ENCODE results near the gene TOPORS.
"Not testable (repeated sequence)": the region's sequence is repeated elsewhere in the genome, so short reads cannot be mapped to it uniquely, and the experiment has no call there.

Gene TOPORS

DNA sequence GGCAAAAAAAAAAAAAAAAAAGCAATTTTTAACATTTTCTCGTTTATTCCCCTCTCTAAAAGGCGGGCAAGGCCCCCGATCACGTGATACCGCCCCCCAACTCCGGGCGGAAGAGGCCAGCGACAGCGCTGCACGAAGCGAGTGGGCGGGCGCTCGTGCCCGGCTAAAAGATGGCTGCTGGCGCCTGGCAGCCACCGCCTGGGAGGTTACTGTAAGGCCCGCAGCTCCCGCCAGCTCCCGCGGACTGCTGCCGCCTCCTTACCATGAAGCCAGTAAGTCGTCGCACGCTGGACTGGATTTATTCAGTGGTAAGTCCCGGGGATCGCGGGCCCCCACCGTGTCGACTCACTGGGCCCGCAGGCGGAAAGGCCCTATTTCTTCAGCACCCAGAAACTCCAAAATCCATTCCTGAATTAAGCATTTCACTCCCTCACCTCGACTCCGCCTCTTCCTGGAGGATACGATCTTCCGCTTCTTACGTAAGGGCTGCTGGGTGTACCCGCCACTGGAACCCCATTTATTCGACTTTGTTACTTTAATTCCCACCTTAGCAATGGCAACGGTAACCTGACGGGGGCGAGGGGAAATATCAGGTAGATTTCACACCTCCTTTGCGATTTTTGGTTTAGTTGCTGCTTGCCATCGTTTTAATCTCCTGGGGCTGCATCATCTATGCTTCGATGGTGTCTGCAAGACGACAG lies at the start of gene TOPORS, which contains the start of gene SMIM27:
Gene TOPORS (minus strand): TSS at position 415 of the 701 bp plus-strand sequence. CDS start 150 bp downstream, at position 265.
Gene SMIM27 (plus strand): TSS at position 156 of the 701 bp plus-strand sequence. CDS start 108 bp downstream, at position 264.
- DNase-seq: peak; percentile 83

DNA sequence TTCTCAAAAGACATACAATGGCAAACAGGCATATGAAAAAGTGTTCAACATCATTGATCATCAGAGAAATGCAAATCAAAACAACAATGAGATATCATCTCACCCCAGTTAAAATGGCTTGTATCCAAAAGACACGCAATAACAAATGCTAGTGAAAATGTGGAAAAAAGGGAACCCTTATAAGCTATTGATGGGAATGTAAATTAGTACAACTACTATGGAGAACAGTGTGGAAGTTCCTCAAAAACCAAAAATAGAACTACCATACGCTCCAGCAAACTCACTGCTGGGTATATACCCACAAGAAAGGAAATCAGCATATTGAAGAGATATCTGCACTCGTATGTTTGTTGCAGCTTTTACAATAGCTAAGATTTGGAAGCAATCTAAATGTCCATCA lies 46.6 kb upstream of the TOPORS start:
- DNase-seq: not testable (repeated sequence)

DNA sequence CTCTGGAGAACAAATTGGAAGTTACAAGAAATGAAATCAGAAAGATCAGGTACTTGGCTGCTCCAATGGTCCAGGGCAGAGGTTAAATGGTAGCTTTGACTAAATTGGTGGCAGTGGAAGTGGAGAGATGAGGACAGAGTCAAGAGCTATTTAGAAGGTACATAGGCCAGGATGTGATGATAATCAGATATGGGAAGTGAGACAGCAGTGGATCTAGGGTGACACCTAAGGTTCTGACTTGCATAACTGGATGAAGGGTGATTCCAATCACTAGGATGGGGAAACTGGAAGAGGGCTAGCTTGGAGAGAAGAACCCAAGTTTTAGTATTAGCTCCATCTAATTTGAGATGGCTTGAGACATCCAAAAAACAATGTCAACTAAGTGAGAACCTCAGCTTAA lies 44.5 kb upstream of the TOPORS start:
- no peak for DNase-seq

DNA sequence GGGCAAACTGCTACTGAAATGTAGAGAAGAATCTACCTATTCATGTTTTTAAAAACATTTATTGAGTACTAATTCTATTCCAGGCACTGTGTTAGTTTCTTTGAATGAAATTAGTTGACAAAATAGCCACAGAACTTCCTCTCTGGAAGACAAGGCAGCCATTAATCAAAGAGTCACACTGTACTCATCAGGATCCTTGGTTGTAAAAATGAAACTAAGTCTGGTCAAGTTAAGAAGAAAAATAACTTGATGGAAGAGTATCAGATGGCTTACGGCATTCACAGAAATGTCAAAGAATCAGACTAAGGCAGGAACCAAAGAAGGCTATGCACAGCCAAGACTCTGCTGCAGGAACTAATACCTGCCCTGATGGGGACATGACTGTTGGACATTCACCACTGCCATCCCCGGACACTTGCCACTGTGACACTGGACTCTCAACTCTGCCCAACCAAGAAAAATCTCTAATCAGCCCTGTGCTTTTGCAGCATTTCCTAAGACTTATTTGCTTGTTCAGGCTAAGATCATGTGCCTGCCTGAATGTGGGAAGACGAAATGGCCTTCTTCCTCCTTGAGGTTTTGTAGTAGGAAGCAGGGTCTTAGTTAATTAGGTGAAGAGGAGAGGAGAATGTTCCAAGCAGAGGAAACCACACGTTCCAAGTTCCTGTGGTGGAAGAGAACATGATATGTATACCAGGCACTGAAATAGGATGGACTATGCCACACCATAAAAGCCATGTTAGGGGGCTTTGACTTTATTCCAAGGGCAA lies 43.9 kb upstream of the TOPORS start:
- DNase-seq: no peak

DNA sequence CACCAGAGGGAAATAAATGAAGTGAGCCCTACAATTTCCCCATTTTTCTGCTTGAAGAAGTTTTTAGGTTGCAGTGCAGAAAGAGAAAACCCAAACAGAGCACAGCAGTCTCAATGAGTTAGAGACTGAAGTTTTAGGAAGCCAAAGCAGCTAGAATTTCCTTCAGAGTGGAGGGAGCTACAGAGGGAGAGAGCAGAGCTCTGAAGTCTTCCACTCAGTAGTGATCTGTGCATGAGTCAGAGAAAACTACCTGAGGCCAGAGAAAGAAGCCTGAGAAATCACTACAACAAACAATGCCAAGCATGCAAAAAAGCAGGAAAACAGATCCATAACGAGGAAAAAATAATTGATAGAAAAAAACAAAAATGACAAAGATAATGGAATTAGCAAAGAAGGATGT lies 38.5 kb upstream of the TOPORS start:
- no peak for DNase-seq

DNA sequence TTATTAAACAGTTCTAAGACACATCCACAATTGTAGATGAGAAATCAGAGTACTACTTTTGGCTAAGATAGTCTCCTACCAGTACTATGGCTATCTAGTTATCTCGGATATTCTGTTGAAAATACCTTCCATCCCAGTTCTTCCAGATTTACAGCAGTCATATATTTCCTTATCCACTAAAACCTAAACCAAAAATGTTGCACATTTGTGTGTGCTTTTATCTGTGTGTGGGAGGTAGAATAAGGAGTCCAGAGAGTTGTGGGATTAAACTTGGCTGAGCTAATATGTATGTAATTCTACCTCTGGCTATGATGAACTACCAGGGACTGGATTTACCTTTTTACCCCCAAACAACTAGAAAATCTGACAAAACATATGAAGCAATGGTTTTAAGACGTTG lies 38.1 kb upstream of the TOPORS start:
- no peak for DNase-seq

DNA sequence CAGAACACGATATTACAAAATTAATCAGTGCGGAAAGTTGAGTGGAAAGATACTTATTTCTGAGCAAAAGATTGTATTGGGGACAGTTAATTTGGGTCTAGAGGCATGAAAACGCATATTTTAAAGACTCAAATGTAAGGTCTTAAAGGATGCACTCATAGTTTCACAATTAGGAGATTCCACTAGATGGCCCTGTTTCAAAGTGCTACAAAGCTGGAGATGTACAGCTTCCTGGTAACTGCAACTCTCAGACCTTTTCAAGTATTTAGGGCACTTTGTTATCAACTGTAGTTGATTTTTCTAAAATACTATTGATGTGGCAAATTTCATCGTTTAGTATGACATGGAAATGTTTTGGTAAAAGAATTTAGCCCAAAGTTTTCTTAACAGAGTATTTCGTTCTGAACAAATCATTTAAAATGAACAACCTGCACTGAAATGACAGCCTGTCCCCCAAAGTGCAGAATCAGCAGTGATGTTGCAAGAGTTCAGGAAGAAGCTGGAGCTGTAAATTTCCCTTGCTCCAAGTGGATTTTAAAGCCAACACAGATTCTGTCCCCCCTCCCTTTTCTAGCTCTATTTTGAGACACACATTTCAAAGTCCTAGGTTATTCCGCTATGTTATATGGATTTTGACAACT lies 36.8 kb upstream of the TOPORS start:
- peak; percentile 2 for DNase-seq

DNA sequence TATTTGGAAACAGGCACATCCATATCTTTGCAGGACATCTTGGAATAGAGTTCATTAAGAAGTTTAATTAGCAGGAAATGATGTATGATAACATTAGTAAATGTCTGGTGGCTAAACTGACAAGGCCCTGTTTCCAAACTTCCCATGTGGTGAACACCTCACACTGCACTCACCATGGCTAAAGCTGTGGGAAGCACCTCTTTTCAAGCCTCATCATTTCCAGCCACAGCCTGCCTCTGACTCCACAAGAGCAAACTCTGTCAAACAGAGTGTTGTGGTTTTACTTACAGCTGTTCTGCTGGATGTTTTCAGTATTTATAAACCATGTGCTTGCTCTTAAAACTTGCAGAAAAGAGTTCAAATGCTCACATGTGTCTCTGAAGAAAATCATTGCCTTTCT lies 35.5 kb upstream of the TOPORS start:
- no peak for DNase-seq

DNA sequence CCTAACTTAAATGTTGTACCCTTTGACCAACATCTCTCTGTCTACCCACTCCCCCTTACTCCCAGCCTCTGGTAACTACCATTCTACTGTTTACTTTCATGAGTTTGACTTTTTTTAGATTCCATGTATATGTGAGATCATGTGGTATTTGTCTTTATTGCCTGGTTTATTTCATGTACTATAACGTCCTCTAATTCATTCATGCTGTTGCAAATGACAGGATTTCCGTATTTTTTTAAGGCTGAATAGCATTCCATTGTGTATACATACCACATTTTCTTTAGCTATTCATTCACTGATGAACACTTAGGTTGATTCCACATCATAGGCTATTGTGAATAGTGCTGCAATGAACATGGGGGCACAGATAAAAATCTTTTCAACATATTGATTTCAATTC lies 32.4 kb upstream of the TOPORS start:
- DNase-seq: no peak

DNA sequence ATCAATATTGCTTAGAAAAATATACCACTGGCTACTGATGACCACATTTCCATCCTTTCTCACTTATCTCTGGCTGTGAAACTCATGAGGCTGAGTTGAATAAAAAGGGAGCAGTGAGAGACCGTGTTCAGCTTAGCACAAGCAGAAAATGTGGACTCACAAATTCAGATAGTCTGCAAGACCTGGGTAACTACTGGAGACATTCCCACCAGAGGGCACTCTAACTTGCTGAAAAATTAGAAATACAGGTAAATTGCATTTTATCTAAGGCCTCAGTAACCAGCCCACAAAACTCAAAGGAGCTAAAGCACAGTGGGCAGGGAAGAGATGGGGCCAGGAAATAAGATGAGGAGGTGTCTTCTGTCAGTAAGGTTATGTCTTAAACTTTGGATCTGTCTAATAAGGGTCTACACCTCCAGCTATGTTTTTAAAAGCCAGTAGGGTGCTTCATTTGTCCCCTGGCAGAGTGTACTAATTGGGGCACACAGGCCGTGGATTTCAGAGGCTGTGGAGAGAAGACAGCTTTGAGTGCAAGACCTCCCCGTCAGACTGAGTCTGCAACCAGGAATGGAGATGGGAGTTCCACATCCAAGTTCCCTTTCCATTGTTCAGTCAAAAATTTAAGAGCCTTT lies 29.2 kb upstream of the TOPORS start:
- DNase-seq: peak; percentile 5

DNA sequence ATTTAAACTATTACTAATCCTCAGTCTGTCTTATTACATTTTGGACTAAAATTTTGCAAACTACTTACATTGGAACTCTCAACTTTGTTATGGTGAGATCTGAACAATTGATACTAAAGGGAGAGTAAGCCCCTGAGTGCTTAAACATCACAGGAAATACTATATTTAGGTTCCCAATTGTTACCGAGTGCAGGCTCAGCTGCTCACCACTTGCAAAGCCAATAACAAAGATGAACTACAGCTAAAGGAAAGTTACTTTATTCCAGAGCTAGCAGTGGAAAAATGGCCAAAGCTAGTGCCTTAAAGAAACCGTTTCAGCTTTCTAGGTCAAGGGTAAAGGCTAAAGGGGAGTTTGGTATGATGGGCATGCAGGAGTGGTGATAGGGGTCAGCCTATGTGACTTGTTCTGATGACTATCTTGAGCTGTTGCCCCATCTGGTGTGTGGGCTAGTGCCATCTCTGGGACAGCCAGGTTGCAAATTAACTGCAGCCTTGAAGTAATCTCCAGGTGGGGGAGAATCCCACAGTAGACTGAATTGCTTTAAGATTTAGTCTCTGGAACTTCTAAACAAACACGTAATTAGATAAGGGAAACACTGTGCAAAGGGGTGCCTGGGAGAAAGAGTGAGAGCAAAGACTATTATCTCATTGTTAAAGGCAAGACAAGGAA lies 28.4 kb upstream of the TOPORS start:
- DNase-seq: no peak

DNA sequence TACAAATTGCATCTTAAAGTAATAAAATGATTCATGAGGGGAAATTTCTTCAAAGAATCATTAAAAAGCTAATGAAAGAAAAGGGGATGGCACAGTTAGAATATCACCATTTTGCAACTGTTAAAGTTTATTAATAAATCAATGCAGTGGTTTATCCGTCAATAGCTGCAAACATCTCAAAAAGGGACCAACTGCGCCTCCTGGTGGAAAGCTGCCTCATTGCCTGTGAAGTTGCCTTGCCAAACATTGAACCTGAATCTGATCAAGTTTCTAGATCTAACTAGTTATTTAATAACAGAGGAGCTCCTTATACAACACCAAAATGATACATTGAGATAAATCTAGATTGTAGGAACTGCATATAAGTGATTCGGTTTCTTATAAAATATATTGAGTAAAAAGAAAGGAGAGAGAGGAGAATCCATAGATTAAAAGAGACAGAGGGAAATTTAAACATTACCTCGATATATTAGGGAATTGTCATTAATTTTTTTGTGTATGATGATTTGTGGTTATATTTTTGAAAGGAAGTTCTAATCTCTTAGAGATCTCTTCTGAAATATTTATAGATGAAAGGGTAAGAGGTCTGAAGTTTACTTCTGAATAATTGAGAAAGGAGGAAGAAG lies 27.4 kb upstream of the TOPORS start:
- peak; percentile 37 for DNase-seq

DNA sequence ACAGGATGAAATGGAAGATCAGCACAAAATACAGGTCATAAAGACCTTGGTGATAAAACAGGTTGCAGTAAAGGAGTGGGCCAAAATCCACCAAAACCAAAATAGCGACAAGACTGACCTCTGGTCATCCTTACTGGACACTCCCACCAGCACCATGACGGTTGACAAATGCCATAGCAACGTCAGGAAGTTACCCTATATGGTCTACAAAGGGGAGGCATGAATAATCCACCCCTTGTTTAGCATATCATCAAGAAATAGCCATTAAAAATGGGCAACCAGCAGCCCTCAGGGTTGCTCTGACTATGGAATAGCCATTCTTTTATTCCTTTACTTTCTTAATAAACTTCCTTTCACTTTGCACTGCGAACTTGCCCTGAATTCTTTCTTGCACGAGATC lies 26.6 kb upstream of the TOPORS start:
- no peak for DNase-seq

DNA sequence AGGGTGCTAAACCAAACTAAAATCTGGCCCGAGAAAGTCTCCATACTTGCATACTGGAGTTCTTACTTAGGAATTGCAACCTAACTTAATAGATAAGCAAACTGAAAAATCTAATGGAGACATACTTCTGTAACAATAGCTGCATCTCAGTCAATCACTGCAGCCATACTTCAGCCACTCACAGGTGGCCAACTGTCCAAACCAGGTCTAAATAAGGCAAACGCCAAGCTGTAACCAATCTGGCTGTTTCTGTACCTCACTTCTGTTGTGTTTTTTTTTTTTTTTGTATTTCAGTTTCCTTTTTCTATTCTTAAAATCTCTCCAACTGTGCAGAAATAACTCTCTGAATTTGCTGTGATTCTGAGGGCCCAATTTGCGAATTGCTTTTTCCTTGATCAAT lies 24.9 kb upstream of the TOPORS start:
- no peak for DNase-seq

DNA sequence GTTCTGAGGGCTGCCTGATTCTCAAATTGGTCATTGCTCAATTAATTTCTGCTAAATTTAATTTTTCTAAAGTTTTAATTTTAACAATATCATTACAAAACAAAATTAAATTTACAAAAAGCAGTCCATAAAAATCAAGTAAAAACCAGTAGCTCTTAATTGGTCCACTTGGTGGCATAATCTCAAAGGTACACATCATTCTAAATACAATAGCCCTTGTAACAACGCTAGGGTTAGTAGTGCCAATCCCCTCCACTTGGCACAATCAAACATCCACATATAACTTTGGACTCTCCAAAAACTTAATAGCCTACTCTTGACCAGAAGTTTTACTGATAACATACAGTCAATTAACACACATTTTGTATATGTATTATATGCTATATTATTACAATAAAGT lies 22.5 kb upstream of the TOPORS start:
- no peak for DNase-seq

DNA sequence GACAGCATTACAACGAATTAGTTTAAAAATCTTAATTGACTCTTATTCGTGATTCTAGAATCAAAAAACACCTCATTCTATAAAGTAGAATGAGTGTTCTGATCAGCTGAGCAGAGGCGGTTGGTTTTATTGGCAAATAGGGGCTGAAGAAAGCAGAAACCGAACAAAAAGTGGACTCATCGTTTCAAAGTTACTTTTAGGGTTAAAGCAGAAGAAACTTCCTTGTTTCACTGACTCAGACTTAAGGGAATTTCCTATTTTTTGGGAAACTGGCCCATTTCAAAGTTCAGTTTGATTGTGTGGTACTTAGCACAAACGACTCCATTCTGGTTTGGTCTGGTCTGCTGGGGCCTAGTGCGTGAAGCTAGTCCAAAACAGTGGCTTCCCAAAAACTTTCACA lies 21.4 kb upstream of the TOPORS start:
- no peak for DNase-seq

DNA sequence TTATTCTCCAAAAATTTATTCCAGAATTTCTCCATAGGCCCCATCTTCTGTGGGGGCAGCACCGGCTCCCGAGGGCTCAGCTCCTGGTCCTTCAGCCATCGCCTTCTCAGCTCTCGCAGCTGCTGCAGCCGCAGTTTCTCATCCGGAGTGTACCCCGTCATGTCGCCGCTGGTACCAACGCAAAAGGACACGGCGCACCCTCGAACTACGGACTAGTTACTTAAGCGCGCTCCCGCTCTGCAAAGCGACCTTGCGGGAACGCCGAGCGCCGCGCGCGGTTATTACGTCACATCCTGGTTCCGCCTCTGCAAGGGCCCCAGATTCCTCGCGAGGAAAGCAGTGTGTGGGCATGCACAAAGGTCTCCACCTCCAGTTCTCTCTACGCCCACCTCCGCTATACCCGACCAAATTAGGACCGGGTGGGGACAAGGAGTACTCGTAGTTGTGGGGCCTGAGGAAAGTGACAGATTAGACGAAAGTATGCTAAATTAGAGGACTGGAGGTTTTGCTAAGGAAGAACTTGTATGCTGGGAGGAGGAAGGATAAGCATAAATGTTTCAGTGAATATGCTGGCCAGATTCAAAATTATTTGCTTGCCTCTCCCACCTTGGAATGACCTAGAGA lies 20.6 kb upstream of the TOPORS start, which contains the start of gene NDUFB6:
Gene NDUFB6 (minus strand): TSS at position 260 of the 624 bp plus-strand sequence. CDS start 99 bp downstream, at position 161.
- peak; percentile 84 for DNase-seq

DNA sequence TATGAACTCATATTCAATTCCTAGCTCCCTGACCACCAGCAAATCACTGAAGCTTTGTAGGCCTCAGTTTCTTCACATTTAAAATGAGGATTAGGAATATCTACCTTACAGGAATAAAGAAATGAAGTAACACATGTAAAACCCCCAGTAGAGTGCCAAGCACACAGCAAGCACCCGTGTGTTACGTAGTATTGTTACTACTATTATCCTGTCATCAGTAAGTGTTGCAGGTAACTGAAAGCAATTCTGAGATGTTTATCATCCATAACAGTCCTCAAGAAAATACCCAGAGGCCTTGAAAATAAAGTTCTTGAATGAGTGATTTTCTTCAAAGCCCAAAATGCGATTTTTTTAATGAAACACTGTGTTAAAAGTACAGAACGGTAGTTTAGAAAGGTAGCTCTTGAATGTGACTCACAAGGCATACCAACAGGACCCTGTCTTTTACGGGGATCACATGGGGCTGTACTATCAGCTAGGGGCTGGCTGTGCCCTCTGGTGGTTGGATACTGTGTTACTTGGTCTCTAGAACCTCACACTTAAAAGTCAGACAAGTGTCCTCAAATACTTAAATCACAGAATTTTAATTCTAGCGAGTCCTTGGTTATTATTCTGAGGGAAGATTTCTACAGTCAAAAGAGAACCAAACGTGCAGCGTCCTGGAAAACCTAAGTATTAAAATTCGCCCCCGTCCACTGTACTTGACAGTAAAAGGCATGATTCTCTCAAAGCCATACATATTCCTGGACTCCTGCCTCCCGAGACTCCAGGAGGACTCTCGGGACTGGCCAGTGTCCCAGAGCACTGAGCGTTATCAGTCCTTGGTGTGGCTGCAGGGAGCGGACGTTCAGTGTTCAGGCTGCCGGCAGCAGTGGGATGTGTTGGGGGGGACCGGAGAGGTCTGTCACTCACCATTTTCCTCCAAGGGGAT lies 19.8 kb upstream of the TOPORS start:
- peak; percentile 21 for DNase-seq

DNA sequence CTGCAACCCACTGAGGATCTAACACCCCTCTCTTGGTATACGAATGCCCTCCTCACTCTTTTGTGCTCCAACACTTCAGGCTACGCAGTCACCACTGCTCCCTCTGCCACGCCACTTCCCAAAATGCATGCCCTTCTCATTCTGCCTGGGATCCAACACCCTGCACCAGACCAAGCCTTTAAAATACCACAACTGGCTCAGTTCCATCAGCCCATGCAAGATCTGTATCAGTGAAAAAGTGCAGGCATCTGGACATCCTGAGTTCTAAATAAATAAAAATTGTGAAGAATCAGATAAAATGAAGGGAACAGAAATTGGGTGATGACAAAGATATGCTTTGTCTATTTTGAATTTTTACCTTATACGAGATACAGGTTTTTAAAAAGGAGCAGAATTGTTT lies 17.9 kb upstream of the TOPORS start:
- DNase-seq: no peak

DNA sequence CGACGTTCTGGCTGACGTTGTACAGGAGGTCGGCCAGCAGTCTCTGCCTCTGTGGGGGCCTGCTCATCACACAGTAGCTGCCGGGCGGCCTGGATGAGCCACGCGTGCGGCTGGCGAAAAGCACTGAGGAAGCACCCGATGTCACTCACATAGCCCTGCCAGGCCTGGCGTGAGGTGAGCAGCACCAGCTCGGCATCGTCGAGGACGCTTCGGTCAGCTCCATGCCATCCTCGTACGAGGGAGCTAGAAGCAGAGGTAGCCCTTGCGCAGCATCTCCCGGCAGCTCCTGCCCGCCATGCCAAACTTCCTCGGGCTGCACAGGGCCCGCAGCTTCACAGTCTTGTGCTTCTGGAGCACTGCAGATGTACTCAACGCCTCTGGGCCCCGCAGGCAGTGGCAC lies 14.4 kb upstream of the TOPORS start:
- no peak for DNase-seq

DNA sequence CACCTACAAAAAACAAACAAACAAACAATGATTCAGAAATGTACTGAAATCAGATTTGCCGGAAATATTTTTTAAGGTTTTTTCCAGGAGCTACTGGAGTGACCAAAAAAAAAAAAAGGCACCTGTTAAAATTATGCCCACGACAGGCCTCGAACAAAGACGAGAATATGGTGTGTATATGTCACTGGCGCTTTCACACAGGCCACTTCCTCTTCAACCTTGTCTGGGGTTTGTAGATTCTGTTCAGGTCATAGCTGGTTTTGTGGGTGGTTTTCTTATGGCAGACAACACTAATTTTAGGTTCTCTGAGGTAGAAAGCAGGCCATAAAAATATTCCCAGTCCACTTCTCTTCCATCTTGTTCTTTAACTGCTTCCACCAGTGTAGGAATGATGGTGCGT lies 13.6 kb upstream of the TOPORS start:
- DNase-seq: no peak
